OCI-LY1 (cell line): ENCODE results near the gene HKDC1.

Experiments used
- H2AFZ ChIP-seq: fragments of 200-600 bp; sonication (generic), shearing (Covaris generic); 2 replicates; pipeline ENCODE4 v1.6.0; 2014; ENCODE audit warnings: antibody characterized with exemption, mild to moderate bottlenecking, low read length
- H3F3A ChIP-seq: fragments of 200-600 bp; sonication (generic), shearing (Covaris generic); 2 replicates; pipeline ENCODE4 v1.6.0; 2014; ENCODE audit warnings: mild to moderate bottlenecking, antibody characterized with exemption, low read length, moderate library complexity; ENCODE audit not compliant: insufficient read depth
- H3K27ac ChIP-seq: fragments of 200-600 bp; sonication (generic); 2 replicates; pipeline ENCODE4 v1.5.1; 2014; ENCODE audit warnings: low read length, mixed run types, mild to moderate bottlenecking, low read depth; ENCODE audit not compliant: poor library complexity, severe bottlenecking
- H3K27me3 ChIP-seq: fragments of 200-600 bp; sonication (generic); 2 replicates; pipeline ENCODE4 v1.6.0; 2014; ENCODE audit warnings: antibody characterized with exemption, mild to moderate bottlenecking, low read length, moderate library complexity; ENCODE audit not compliant: insufficient read depth
- H3K36me3 ChIP-seq: fragments of 200-600 bp; sonication (generic); 2 replicates; pipeline ENCODE4 v1.6.1; 2014; ENCODE audit warnings: mild to moderate bottlenecking, antibody characterized with exemption, low read length, moderate library complexity, mixed read lengths; ENCODE audit not compliant: insufficient read depth
- H3K4me1 ChIP-seq: fragments of 200-600 bp; sonication (generic); 2 replicates; pipeline ENCODE4 v1.5.1; 2014; ENCODE audit warnings: mild to moderate bottlenecking, low read length, moderate library complexity; ENCODE audit not compliant: insufficient read depth, severe bottlenecking
- H3K4me2 ChIP-seq: fragments of 200-600 bp; sonication (generic), shearing (Covaris generic); 2 replicates; pipeline ENCODE4 v1.6.1; 2014; ENCODE audit warnings: low read length
- H3K4me3 ChIP-seq: fragments of 200-600 bp; sonication (generic); 2 replicates; pipeline ENCODE4 v1.5.1; 2014; ENCODE audit warnings: low read length, low read depth, mild to moderate bottlenecking, mixed read lengths; ENCODE audit not compliant: poor library complexity, severe bottlenecking
- H3K79me2 ChIP-seq: fragments of 200-600 bp; shearing (Covaris generic); 2 replicates; pipeline ENCODE4 v1.6.1; 2016; ENCODE audit warnings: mixed run types, low read length, mixed read lengths; ENCODE audit not compliant: insufficient read depth
- H3K9ac ChIP-seq: fragments of 200-600 bp; sonication (generic), shearing (Covaris generic); 2 replicates; pipeline ENCODE4 v1.6.1; 2014; ENCODE audit warnings: mild to moderate bottlenecking, low read length, mixed read lengths
- H3K9me2 ChIP-seq: fragments of 200-600 bp; sonication (generic), shearing (Covaris generic); 2 replicates; pipeline ENCODE4 v1.6.1; 2014; ENCODE audit warnings: low read depth, mild to moderate bottlenecking, low read length, mixed read lengths
- H3K9me3 ChIP-seq: fragments of 200-600 bp; shearing (Covaris generic); 2 replicates; pipeline ENCODE4 v1.6.1; 2014; ENCODE audit warnings: low read length, mixed read lengths
- H4K20me1 ChIP-seq: fragments of 200-600 bp; sonication (generic), shearing (Covaris generic); 2 replicates; pipeline ENCODE4 v1.6.0; 2016; ENCODE audit warnings: mild to moderate bottlenecking, low read length; ENCODE audit not compliant: insufficient read depth
- CTCF ChIP-seq: fragments of 200-600 bp; sonication (generic), shearing (Covaris generic); IDR thresholded peaks from 2 replicates; pipeline ENCODE4 v1.5.1; 2017; ENCODE audit warnings: mild to moderate bottlenecking, antibody characterized with exemption, low read length, moderate library complexity, mixed read lengths
- EZH2 ChIP-seq: fragments of 200-600 bp; sonication (generic), shearing (Covaris generic); IDR thresholded peaks from 2 replicates; pipeline ENCODE4 v1.8.0; 2017; ENCODE audit warnings: borderline replicate concordance, mixed run types, mild to moderate bottlenecking, antibody characterized with exemption, low read length, moderate library complexity, mixed read lengths

HKDC1 gene

GRCh38 chr10:69181433-69181832, 38.7 kb upstream of the HKDC1 start:
- TF ChIP-seq CTCF (no peak), EZH2 (no peak)
- H3K4me1 ChIP-seq: peaks cover 20% of the 10 kb centered on the region
- peak overlapping the region; percentile 94 for H3K4me3 ChIP-seq
- H3K9ac ChIP-seq: peak overlapping the region; percentile 92
- no peak overlapping the region for H2AFZ ChIP-seq
- H3K79me2 ChIP-seq: peaks cover 43% of the 10 kb centered on the region
- peak overlapping the region; percentile 82 for H3K4me2 ChIP-seq
- H3K27ac ChIP-seq: no peak overlapping the region
- H3K36me3 ChIP-seq: peaks cover 16% of the 10 kb centered on the region; the same call in 1 of the 2 replicates
- H4K20me1 ChIP-seq: no peaks in the 10 kb centered on the region
- H3K9me3 ChIP-seq: no peaks in the 10 kb centered on the region
- H3K9me2 ChIP-seq: no peaks in the 10 kb centered on the region
- no peaks in the 10 kb centered on the region for H3K27me3 ChIP-seq
- no peaks in the 10 kb centered on the region; the same call in 1 of the 2 replicates for H3F3A ChIP-seq

- Histone ChIP-seq H2AFZ (no peak overlapping the region), H3K9me3 (no peaks in the 10 kb centered on the region), H3K27ac (no peak overlapping the region), H3K9me2 (no peaks in the 10 kb centered on the region), H3K27me3 (no peaks in the 10 kb centered on the region), H3K79me2 (peaks cover 43% of the 10 kb centered on the region), H3K4me3 (no peak overlapping the region), H3K9ac (no peak overlapping the region), H3K36me3 (peaks cover 21% of the 10 kb centered on the region; the same call in 1 of the 2 replicates), H3K4me2 (no peak overlapping the region), H3K4me1 (peaks cover 20% of the 10 kb centered on the region), H4K20me1 (no peaks in the 10 kb centered on the region), H3F3A (no peaks in the 10 kb centered on the region)
- TF ChIP-seq CTCF: no peak
- no peak for TF ChIP-seq EZH2
Observed at GRCh38 chr10:69182005-69182404, 38.1 kb upstream of the HKDC1 start.

- peaks cover 2% of the 10 kb centered on the region for H3K4me1 ChIP-seq
- H3K36me3 ChIP-seq: peaks cover 62% of the 10 kb centered on the region
Observed at GRCh38 chr10:69186524-69186923, 33.6 kb upstream of the HKDC1 start.

More at GRCh38 chr10:69186524-69186923, 33.6 kb upstream of the HKDC1 start:
- Histone ChIP-seq H3K9me3 (no peaks in the 10 kb centered on the region), H3K9ac (no peak overlapping the region), H3K79me2 (peaks cover 28% of the 10 kb centered on the region), H2AFZ (no peak overlapping the region), H4K20me1 (no peaks in the 10 kb centered on the region), H3K27me3 (no peaks in the 10 kb centered on the region), H3K4me3 (no peak overlapping the region), H3K4me2 (no peak overlapping the region), H3F3A (no peaks in the 10 kb centered on the region), H3K27ac (no peak overlapping the region), H3K9me2 (no peaks in the 10 kb centered on the region)
- TF ChIP-seq EZH2: no peak
- no peak for TF ChIP-seq CTCF
